Activated CD8-positive, alpha-beta T cell treated with anti-CD3 and anti-CD28 coated beads for 36 hours (primary cell): ENCODE data around the gene AHRR. TPM values are rescaled to one million over a fixed set of nuclear protein-coding genes. Genes with fewer than 3 reads are reported as not detected.

Experiments
- ATAC-seq: fragments of 200-7000 bp; cut with Tn5 transposase; one replicate; pipeline ENCODE4 v1.10.0; 2021; ENCODE audit warnings: mild to moderate bottlenecking, moderate library complexity
- CTCF ChIA-PET: fragments of 350-600 bp; sonication (Branson Sonifier 250); formaldehyde crosslinking; loops from one replicate; lab custom pipeline; 2021; ENCODE audit warnings: antibody characterized with exemption; lab: Charles Lee
- POLR2A ChIA-PET: fragments of 350-600 bp; sonication (Branson Sonifier 250); formaldehyde crosslinking; loops from one replicate; lab custom pipeline; 2021; ENCODE audit warnings: antibody characterized with exemption; lab: Charles Lee
- DNase-seq: peaks from one replicate; pipeline ENCODE4 v3.0.0-alpha.2; 2020
- H3K27ac Mint-ChIP-seq: one replicate; pipeline ENCODE4 v1.8.0; 2021; ENCODE audit warnings: mild to moderate bottlenecking, mixed read lengths
- H3K27me3 Mint-ChIP-seq: one replicate; pipeline ENCODE4 v1.8.0; 2021; ENCODE audit warnings: mixed read lengths
- H3K36me3 Mint-ChIP-seq: one replicate; pipeline ENCODE4 v1.8.0; 2021; ENCODE audit warnings: low read depth, mixed read lengths
- H3K4me1 Mint-ChIP-seq: one replicate; pipeline ENCODE4 v1.8.0; 2021; ENCODE audit warnings: low read depth, mixed read lengths
- H3K4me3 Mint-ChIP-seq: one replicate; pipeline ENCODE4 v1.8.0; 2021; ENCODE audit warnings: mild to moderate bottlenecking, moderate library complexity, mixed read lengths
- H3K9me3 Mint-ChIP-seq: one replicate; pipeline ENCODE4 v1.8.0; 2021; ENCODE audit warnings: mixed read lengths
- CTCF ChIP-seq: fragments of 200-600 bp; IDR thresholded peaks from one replicate; pipeline ENCODE4 v1.8.0; 2022; ENCODE audit warnings: antibody characterized with exemption, mild to moderate bottlenecking
- intact Hi-C: fragments of 100-400 bp; cut with micrococcal nuclease; formaldehyde crosslinking; loops from one replicate; pipeline ENCODE4 v1.10.0; 2022
- total RNA-seq, 2 experiments: library from RNA; stranded (reverse); gene quantifications; one replicate each; pipeline ENCODE4 v1.2.3, GENCODE V29; 2021

Gene AHRR
- total RNA-seq, 2 experiments from 2014 or later, result 26.3 to 27.9 TPM

- intact Hi-C loops, result no loop called here
- H3K4me3 Mint-ChIP-seq, result no peak overlapping the region
- no peak for TF ChIP-seq CTCF
- CTCF ChIA-PET, result interaction anchor here (2.2 kb wide), 1 partner anchor 104 kb away, joined by 8 read pairs; no protein-coding TSS in a partner anchor
- no peak overlapping the region for H3K27ac Mint-ChIP-seq
- no peak for DNase-seq
- H3K9me3 Mint-ChIP-seq, result no peaks in the 10 kb centered on the region
- POLR2A ChIA-PET, result no interaction called here
- H3K27me3 Mint-ChIP-seq, result peaks cover 4% of the 10 kb centered on the region
- H3K4me1 Mint-ChIP-seq, result peaks cover 17% of the 10 kb centered on the region
- peaks cover 16% of the 10 kb centered on the region for H3K36me3 Mint-ChIP-seq
- no peak for ATAC-seq
Observed at GRCh38 chr5:421287-421880, 99.9 kb downstream of the AHRR start.

- no peak for TF ChIP-seq CTCF
- intact Hi-C loops, result no loop called here
- H3K4me1 Mint-ChIP-seq, result peaks cover 17% of the 10 kb centered on the region
- H3K27ac Mint-ChIP-seq, result no peak overlapping the region
- peaks cover 6% of the 10 kb centered on the region for H3K27me3 Mint-ChIP-seq
- ChIA-PET POLR2A (no interaction called here), CTCF (interaction anchor here (2.2 kb wide), 1 partner anchor 105 kb away, joined by 8 read pairs; no protein-coding TSS in a partner anchor)
- H3K36me3 Mint-ChIP-seq, result peaks cover 19% of the 10 kb centered on the region
- ATAC-seq (no peak), DNase-seq (no peak)
- no peak overlapping the region for H3K4me3 Mint-ChIP-seq
- H3K9me3 Mint-ChIP-seq, result no peaks in the 10 kb centered on the region
Observed at GRCh38 chr5:421901-422300, 100.4 kb downstream of the AHRR start.

GRCh38 chr5:422323-423232 lies 101.1 kb downstream of the AHRR start:
- H3K27ac Mint-ChIP-seq, result peak overlapping the region; percentile 13

GRCh38 chr5:423233-423565 lies 101.7 kb downstream of the AHRR start:
- Mint-ChIP-seq H3K27me3 (peaks cover 6% of the 10 kb centered on the region), H3K9me3 (no peaks in the 10 kb centered on the region), H3K4me1 (peaks cover 19% of the 10 kb centered on the region), H3K36me3 (peaks cover 24% of the 10 kb centered on the region), H3K4me3 (no peak overlapping the region), H3K27ac (peak overlapping the region; percentile 13)
- DNase-seq (no peak), ATAC-seq (no peak)
- ChIA-PET CTCF (interaction anchor here (2.2 kb wide), 1 partner anchor 106 kb away, joined by 8 read pairs; no protein-coding TSS in a partner anchor), POLR2A (interaction anchor here (0.5 to 1.8 kb wide), 2 partner anchors 28 to 114 kb away, joined by 3 to 4 read pairs; no protein-coding TSS in a partner anchor)
- intact Hi-C loops, result no loop called here
- no peak for TF ChIP-seq CTCF

More at GRCh38 chr5:422323-423232, 101.1 kb downstream of the AHRR start:
- ChIA-PET POLR2A (interaction anchor here (0.5 kb wide), 1 partner anchor 114 kb away, joined by 3 read pairs; no protein-coding TSS in a partner anchor), CTCF (interaction anchor here (2.2 kb wide), 1 partner anchor 106 kb away, joined by 8 read pairs; no protein-coding TSS in a partner anchor)
- peaks cover 17% of the 10 kb centered on the region for H3K4me1 Mint-ChIP-seq
- intact Hi-C loops, result no loop called here
- DNase-seq, result no peak
- H3K36me3 Mint-ChIP-seq, result peaks cover 19% of the 10 kb centered on the region
- no peak for ATAC-seq
- no peaks in the 10 kb centered on the region for H3K9me3 Mint-ChIP-seq
- H3K27me3 Mint-ChIP-seq, result peaks cover 6% of the 10 kb centered on the region
- no peak for TF ChIP-seq CTCF
- no peak overlapping the region for H3K4me3 Mint-ChIP-seq
